ENCODE measurements around the gene ATF3.
"Not testable (repeated sequence)": the region's sequence is repeated elsewhere in the genome, so short reads cannot be mapped to it uniquely, and the experiment has no call there.

Gene ATF3

GRCh38 chr1:212621949-212622305 is 13.4 kb downstream of the ATF3 start:
- no peak overlapping the region for H3K27ac ChIP-seq
- H3K4me3 ChIP-seq, result no peak overlapping the region

GRCh38 chr1:212622467-212622866 is 13.9 kb downstream of the ATF3 start:
- no peak overlapping the region for H3K4me3 ChIP-seq
- H3K27ac ChIP-seq, result no peak overlapping the region

- H3K4me3 ChIP-seq, result no peak overlapping the region
- no peak overlapping the region for H3K27ac ChIP-seq
These were observed 14.3 kb downstream of the ATF3 start for GRCh38 chr1:212622906-212623305.

GRCh38 chr1:212623603-212624002 is 15.0 kb downstream of the ATF3 start:
- no peak overlapping the region for H3K27ac ChIP-seq

GRCh38 chr1:212624976-212625501 is 16.5 kb downstream of the ATF3 start:
- Histone ChIP-seq H3K4me3 (no peak overlapping the region), H3K27ac (no peak overlapping the region)

More at GRCh38 chr1:212623603-212624002, 15.0 kb downstream of the ATF3 start:
- H3K4me3 ChIP-seq, result no peak overlapping the region

- no peak overlapping the region for H3K4me3 ChIP-seq
- H3K27ac ChIP-seq, result no peak overlapping the region
These were observed 17.4 kb downstream of the ATF3 start for GRCh38 chr1:212625781-212626450.

- no peak overlapping the region for H3K27ac ChIP-seq
- no peak overlapping the region for H3K4me3 ChIP-seq
These were observed 19.5 kb downstream of the ATF3 start for GRCh38 chr1:212628046-212628445.

- Histone ChIP-seq H3K27ac (no peak overlapping the region), H3K4me3 (no peak overlapping the region)
These were observed 20.4 kb downstream of the ATF3 start for GRCh38 chr1:212628813-212629415.

GRCh38 chr1:212629450-212630157 is 21.0 kb downstream of the ATF3 start:
- Histone ChIP-seq H3K4me3 (no peak overlapping the region), H3K27ac (no peak overlapping the region)

GRCh38 chr1:212630158-212630900 is 21.8 kb downstream of the ATF3 start:
- Histone ChIP-seq H3K27ac (no peak overlapping the region), H3K4me3 (no peak overlapping the region)

- Histone ChIP-seq H3K27ac (peak overlapping the region in 2 of 21 experiments; percentile 5 to 31), H3K4me3 (no peak overlapping the region)
These were observed 24.6 kb downstream of the ATF3 start for GRCh38 chr1:212633161-212633560.

- Histone ChIP-seq H3K4me3 (no peak overlapping the region), H3K27ac (peak overlapping the region in 2 of 21 experiments; percentile 52 to 81)
These were observed 25.7 kb downstream of the ATF3 start for GRCh38 chr1:212634252-212634651.

GRCh38 chr1:212635141-212635631 is 26.6 kb downstream of the ATF3 start:
- Histone ChIP-seq H3K27ac (peak overlapping the region in 18 of 21 experiments; percentile 39 to 87 (median 76)), H3K4me3 (no peak overlapping the region)

- H3K27ac ChIP-seq, result peak overlapping the region in 17 of 21 experiments; percentile 52 to 87 (median 71)
- peak overlapping the region in 1 of 7 experiments; percentile 8 for H3K4me3 ChIP-seq
These were observed 29.3 kb downstream of the ATF3 start for GRCh38 chr1:212637902-212638301.

GRCh38 chr1:212638492-212639151 is 30.1 kb downstream of the ATF3 start:
- H3K4me3 ChIP-seq, result no peak overlapping the region
- H3K27ac ChIP-seq, result peak overlapping the region in 17 of 21 experiments; percentile 52 to 87 (median 71)

GRCh38 chr1:212639524-212639923 is 31.0 kb downstream of the ATF3 start:
- not testable (repeated sequence) for H3K4me3 ChIP-seq
- peak overlapping the region in 12 of 21 experiments; percentile 2 to 72 (median 40) for H3K27ac ChIP-seq

- no peak overlapping the region for H3K27ac ChIP-seq
- no peak overlapping the region for H3K4me3 ChIP-seq
These were observed 31.8 kb downstream of the ATF3 start for GRCh38 chr1:212640223-212640878.

GRCh38 chr1:212641956-212642355 is 33.4 kb downstream of the ATF3 start:
- Histone ChIP-seq H3K27ac (no peak overlapping the region), H3K4me3 (no peak overlapping the region)

GRCh38 chr1:212643877-212644276 is 35.3 kb downstream of the ATF3 start:
- Histone ChIP-seq H3K4me3 (no peak overlapping the region), H3K27ac (no peak overlapping the region)
